Hippocampal formation (tissue), 2 donors: ENCODE data around the gene ENOX1.

Experiments used
- DNase-seq, 2 donors: peaks; one replicate each; lab custom pipeline; 2025; lab: John Stamatoyannopoulos, UW

Gene ENOX1

GRCh38 chr13:43487461-43487860 is 299.3 kb downstream of the ENOX1 start:
- DNase-seq: no peak

GRCh38 chr13:43484432-43485225 is 302.1 kb downstream of the ENOX1 start:
- no peak for DNase-seq

DNA sequence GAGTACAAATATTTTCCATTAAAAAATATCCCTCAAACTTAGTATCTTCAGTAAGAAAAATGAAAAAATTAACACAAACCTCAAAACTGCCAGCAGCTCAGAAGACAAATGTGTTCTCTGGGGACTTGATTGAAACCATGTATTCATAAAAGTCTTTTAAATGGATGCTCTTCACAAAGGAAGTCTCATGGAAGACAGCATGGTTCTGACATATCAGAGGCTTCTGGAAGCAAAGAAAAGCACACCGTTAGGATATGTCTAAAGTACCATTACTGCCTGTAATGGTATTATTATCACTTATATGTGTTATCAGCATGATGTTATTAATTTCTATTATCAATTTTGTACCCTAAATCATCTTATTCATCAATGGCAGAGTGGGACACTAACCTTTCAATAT is 302.8 kb downstream of the ENOX1 start:
- DNase-seq: no peak

DNA sequence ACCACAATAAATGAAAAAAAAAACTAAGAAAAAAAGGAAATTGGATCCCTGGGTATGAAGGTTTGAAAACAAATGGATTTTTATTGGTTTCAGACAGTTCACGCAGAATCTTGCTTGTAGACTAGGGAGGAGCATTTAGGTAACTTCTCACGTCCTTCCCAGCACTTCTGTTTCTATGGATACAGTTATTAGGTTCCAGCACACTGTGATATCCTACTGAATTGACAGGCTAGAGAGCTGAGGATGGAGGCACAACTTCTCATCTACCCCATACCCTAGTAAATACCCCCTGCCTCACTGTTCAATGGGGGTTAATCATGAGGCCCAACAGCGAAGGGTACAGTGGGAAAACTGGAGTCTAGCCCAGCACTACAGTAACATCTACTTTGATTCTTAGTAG is 304.1 kb downstream of the ENOX1 start:
- no peak for DNase-seq

DNA sequence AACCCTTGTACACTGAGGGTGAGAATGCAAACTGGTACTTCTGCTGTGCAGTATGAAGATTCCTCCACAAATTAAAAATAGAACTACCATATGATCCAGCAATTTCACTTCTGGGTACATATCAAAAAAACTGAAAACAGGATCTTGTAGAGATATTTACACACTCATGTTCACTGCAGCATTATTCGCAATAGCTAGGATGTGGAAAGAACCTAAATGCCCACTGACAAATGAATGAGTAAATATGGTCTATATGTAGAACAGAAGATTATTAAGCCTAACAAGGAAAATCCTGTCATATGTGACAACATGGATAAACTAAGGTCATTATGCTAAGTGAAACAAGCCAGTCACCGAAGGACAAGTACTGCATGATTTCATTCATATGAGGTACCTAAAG is 304.7 kb downstream of the ENOX1 start:
- DNase-seq: no peak

- DNase-seq: no peak
Observed at GRCh38 chr13:43478902-43479301, 307.9 kb downstream of the ENOX1 start.

DNA sequence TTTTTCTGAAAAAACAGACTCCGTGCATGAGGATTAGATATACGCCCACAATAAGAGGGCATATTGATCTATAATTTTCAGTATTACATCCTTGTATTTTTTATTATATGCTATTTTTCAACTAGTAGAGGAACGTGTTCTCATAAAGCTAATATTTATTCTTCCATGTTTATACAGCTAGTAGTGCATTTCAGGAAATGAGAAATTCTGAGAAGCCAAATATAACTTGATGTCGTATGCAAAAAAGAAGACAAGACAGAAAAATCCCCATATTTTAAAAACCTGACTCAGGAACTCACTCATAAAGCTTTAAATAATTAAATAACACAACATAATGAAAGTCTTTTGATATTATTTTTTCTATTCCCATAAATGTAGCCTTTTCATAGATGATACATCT is 308.6 kb downstream of the ENOX1 start:
- DNase-seq: no peak

GRCh38 chr13:43475140-43475539 is 311.6 kb downstream of the ENOX1 start:
- DNase-seq: no peak

- DNase-seq: no peak
Observed at GRCh38 chr13:43473437-43473836, 313.3 kb downstream of the ENOX1 start.

DNA sequence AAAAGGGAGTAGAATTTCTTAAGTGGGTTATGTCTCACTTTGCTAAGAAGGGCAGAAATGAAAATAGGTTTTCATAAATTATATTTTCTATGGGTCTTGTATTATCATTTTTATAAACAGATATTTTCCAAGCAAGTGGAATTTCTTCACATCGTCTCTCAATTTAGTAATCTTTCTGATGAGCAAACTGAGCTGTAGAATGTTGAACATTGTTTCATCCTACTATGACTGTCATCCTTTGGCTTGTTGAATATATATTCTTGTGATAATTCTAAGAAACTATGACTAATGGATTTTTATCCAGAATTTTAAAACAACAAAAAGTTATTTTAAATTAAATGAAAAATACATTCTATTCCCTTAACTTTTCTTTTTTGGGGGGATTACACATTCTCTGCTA is 313.8 kb downstream of the ENOX1 start:
- DNase-seq: peak in 1 of 2 donors; percentile 30

DNA sequence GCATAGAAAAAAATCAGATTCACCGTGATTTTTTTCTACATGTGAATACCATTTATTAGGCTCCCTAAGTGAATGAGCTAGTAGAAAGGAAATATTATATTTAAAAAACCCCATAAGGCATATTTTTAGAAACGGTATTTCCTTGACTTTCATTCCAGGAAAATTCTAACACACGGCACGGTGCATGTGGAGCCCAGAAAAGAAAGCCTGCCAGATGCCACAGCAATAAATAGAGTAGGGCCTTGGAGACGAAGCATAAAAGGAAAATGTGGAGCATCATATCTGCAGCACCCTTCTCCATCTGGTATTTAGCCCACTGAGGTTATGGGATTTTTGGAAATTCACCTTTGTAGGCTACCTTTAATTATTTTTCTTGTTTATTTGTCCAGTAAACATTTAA is 314.4 kb downstream of the ENOX1 start:
- DNase-seq: peak in 1 of 2 donors; percentile 23

DNA sequence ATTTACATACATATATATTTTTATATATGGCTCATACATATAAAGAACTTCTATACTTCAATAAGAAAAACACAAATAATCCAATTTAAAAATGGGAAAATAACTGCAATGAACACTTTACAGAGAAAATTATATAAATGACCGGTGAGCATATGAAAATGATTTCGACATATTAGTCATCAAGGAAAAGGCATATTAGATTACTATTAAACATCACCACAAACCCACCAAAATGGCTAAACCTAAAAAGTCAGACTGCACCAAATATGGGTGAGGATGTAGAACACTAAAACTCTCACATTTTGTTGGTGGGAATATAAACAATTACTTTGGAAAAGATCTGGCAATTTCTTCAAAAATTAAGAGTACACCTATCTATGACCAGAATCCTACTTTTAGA is 316.2 kb downstream of the ENOX1 start:
- no peak for DNase-seq

GRCh38 chr13:43469791-43470190 is 317.0 kb downstream of the ENOX1 start:
- DNase-seq: no peak

GRCh38 chr13:43464578-43465264 is 322.1 kb downstream of the ENOX1 start:
- DNase-seq: no peak

GRCh38 chr13:43448605-43449336 is 338.0 kb downstream of the ENOX1 start:
- peak; percentile 22 to 32 for DNase-seq

DNA sequence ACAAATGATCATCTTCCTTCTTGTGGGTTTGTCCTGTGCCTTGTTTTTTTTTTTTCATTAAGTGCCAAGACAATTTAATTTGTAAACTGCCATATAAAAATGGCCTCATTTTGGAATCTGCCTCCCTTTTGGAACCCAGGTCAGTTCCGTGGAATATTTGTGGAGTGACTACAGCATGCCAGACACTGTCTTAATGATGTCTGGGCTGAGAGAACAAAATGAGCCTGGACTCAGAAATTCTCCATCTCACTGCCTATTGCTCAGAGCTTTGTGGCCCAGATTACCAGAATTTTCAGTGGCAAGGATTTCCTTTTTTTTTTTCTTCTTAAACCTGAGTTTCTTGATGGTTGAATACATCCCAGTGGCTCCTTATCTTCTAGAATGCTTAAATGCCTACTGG is 340.6 kb downstream of the ENOX1 start:
- DNase-seq: no peak

GRCh38 chr13:43445668-43446067 is 341.1 kb downstream of the ENOX1 start:
- DNase-seq: no peak

DNA sequence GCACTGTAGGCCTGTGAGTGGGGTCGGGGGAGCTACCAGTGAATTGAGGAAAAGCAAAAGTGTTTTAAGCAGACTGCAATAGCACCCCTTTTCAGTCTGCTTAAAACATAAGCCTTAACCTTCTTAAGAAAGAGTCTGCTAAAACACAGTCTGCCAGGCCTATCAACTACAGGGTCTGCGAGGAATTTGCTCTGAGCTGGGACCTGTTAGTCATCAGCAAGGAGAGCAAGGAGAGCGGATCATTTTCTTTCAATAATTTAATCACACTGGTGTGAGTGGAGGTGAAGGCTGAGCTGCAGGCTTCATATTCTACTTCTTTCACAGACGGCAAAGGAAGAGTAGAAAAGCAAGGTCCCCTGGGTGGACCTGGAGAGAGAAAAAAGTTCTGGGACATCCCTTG is 342.7 kb downstream of the ENOX1 start:
- DNase-seq: no peak

GRCh38 chr13:43441899-43442499 is 344.8 kb downstream of the ENOX1 start:
- no peak for DNase-seq

DNA sequence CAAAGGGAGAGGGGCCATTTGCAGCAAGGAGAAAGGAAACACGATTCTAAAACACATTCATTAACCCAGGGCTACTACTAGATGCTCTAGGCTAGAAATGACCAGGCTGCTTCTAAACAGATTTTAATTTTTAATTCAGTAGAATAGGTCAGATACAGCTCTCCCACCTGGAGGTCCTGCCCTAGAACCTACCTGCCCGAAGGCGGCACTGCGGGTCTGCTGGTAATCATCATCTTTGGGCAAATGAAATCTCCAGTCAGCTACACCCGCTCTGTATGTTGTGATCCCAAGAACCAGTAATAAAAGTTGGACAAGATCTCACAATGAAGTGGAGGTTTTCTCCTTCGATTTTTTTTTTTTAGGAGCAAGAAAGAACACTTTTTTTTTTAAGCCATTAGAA is 345.3 kb downstream of the ENOX1 start:
- DNase-seq: no peak

DNA sequence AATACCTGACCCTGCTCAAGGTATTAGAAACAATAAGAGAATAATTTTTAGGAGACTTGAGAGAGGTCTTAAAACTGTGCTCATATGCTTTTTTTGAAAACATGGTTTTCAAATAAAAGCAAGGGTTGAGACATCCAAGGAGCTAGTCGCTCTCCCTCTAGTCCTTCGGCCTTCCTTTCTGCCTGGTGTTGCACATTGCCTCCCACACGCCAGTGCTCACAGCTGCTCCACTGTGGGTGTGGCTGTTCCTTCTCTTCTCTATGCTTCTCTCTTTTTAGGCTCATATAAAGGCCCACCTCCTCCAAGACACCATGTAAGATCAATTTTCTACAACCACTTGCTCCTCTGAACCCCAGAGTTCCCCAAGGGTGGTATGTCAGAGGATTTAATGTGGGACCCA is 352.6 kb downstream of the ENOX1 start:
- no peak for DNase-seq

- DNase-seq: no peak
Observed at GRCh38 chr13:43433691-43434141, 353.1 kb downstream of the ENOX1 start.
